IPS-15b (cell line): Measurements from ENCODE around the gene GLDN.
"Not testable (repeated sequence)": the region's sequence is repeated elsewhere in the genome, so short reads cannot be mapped to it uniquely, and the experiment has no call there.

Experiments used
- H3K27me3 ChIP-seq: one replicate; pipeline ENCODE4 v1.6.1; 2013; ENCODE audit warnings: low read length; ENCODE audit not compliant: control insufficient read depth, insufficient read depth
- H3K36me3 ChIP-seq: one replicate; pipeline ENCODE4 v1.6.1; 2013; ENCODE audit warnings: low read length; ENCODE audit not compliant: control insufficient read depth, insufficient read depth
- H3K4me1 ChIP-seq: one replicate; pipeline ENCODE4 v1.6.1; 2013; ENCODE audit warnings: mild to moderate bottlenecking, low read length; ENCODE audit not compliant: control insufficient read depth, insufficient read depth
- H3K4me3 ChIP-seq: one replicate; pipeline ENCODE4 v1.5.1; 2013; ENCODE audit warnings: low read depth, low read length
- H3K9ac ChIP-seq: one replicate; pipeline ENCODE4 v1.6.1; 2013; ENCODE audit warnings: low read depth, mild to moderate bottlenecking, low read length
- H3K9me3 ChIP-seq: one replicate; pipeline ENCODE4 v1.6.1; 2013; ENCODE audit warnings: mild to moderate bottlenecking, low read length; ENCODE audit not compliant: control insufficient read depth, insufficient read depth

GLDN gene

GRCh38 chr15:51401051-51401780, 59.8 kb downstream of the GLDN start:
- Histone ChIP-seq H3K9me3 (no peaks in the 10 kb centered on the region), H3K9ac (no peak overlapping the region), H3K4me3 (no peak overlapping the region), H3K36me3 (no peaks in the 10 kb centered on the region), H3K4me1 (no peaks in the 10 kb centered on the region), H3K27me3 (no peaks in the 10 kb centered on the region)

- Histone ChIP-seq H3K27me3 (no peaks in the 10 kb centered on the region), H3K4me1 (no peaks in the 10 kb centered on the region), H3K36me3 (no peaks in the 10 kb centered on the region), H3K9ac (no peak overlapping the region), H3K9me3 (no peaks in the 10 kb centered on the region), H3K4me3 (no peak overlapping the region)
Measured at GRCh38 chr15:51401872-51402517, 60.5 kb downstream of the GLDN start.

- no peaks in the 10 kb centered on the region for H3K36me3 ChIP-seq
- no peak overlapping the region for H3K9ac ChIP-seq
- H3K9me3 ChIP-seq, result no peaks in the 10 kb centered on the region
- no peaks in the 10 kb centered on the region for H3K27me3 ChIP-seq
- H3K4me3 ChIP-seq, result no peak overlapping the region
- H3K4me1 ChIP-seq, result no peaks in the 10 kb centered on the region
Measured at GRCh38 chr15:51403072-51403878, 61.8 kb downstream of the GLDN start.

GRCh38 chr15:51403946-51404695, 62.7 kb downstream of the GLDN start:
- Histone ChIP-seq H3K4me1 (no peaks in the 10 kb centered on the region), H3K27me3 (no peaks in the 10 kb centered on the region), H3K36me3 (no peaks in the 10 kb centered on the region), H3K4me3 (no peak overlapping the region), H3K9me3 (no peaks in the 10 kb centered on the region), H3K9ac (no peak overlapping the region)

GRCh38 chr15:51405693-51406523, 64.5 kb downstream of the GLDN start:
- Histone ChIP-seq H3K9me3 (no peaks in the 10 kb centered on the region), H3K4me3 (no peak overlapping the region), H3K9ac (no peak overlapping the region), H3K4me1 (no peaks in the 10 kb centered on the region), H3K27me3 (no peaks in the 10 kb centered on the region), H3K36me3 (no peaks in the 10 kb centered on the region)

- no peak overlapping the region for H3K9ac ChIP-seq
- H3K27me3 ChIP-seq, result no peaks in the 10 kb centered on the region
- H3K9me3 ChIP-seq, result no peaks in the 10 kb centered on the region
- no peak overlapping the region for H3K4me3 ChIP-seq
- no peaks in the 10 kb centered on the region for H3K36me3 ChIP-seq
- H3K4me1 ChIP-seq, result peaks cover 2% of the 10 kb centered on the region
Measured at GRCh38 chr15:51414256-51414860, 72.9 kb downstream of the GLDN start.

- no peak overlapping the region for H3K9ac ChIP-seq
- H3K4me1 ChIP-seq, result peaks cover 2% of the 10 kb centered on the region
- no peaks in the 10 kb centered on the region for H3K36me3 ChIP-seq
- no peaks in the 10 kb centered on the region for H3K27me3 ChIP-seq
- no peak overlapping the region for H3K4me3 ChIP-seq
- no peaks in the 10 kb centered on the region for H3K9me3 ChIP-seq
Measured at GRCh38 chr15:51416129-51416528, 74.7 kb downstream of the GLDN start.

- H3K4me3 ChIP-seq, H3K4me1 ChIP-seq, H3K9me3 ChIP-seq, H3K27me3 ChIP-seq, H3K36me3 ChIP-seq, H3K9ac ChIP-seq: not testable (repeated sequence)
Measured at GRCh38 chr15:51423040-51423439, 81.6 kb downstream of the GLDN start.

- Histone ChIP-seq H3K4me3 (no peak overlapping the region), H3K4me1 (peaks cover 3% of the 10 kb centered on the region), H3K9ac (no peak overlapping the region), H3K27me3 (no peaks in the 10 kb centered on the region), H3K36me3 (no peaks in the 10 kb centered on the region), H3K9me3 (no peaks in the 10 kb centered on the region)
Measured at GRCh38 chr15:51424780-51425179, 83.3 kb downstream of the GLDN start.

- Histone ChIP-seq H3K27me3 (no peaks in the 10 kb centered on the region), H3K9ac (no peak overlapping the region), H3K9me3 (no peaks in the 10 kb centered on the region), H3K4me3 (no peak overlapping the region), H3K4me1 (peaks cover 3% of the 10 kb centered on the region), H3K36me3 (no peaks in the 10 kb centered on the region)
Measured at GRCh38 chr15:51425517-51426040, 84.1 kb downstream of the GLDN start.
